C1 segment of cervical spinal cord (tissue), 14 donors: ENCODE results near the gene PLCB2.

Experiments
- DNase-seq, 14 donors: peaks; one replicate each; lab custom pipeline; 2025; lab: John Stamatoyannopoulos, UW

Gene PLCB2

GRCh38 chr15:40286061-40286532 lies 21.6 kb downstream of the PLCB2 start:
- no peak for DNase-seq

GRCh38 chr15:40285554-40286011 lies 22.2 kb downstream of the PLCB2 start:
- DNase-seq = no peak

- no peak for DNase-seq
Measured at GRCh38 chr15:40285151-40285550, 22.6 kb downstream of the PLCB2 start.

GRCh38 chr15:40283615-40284300 lies 24.0 kb downstream of the PLCB2 start:
- no peak for DNase-seq

- DNase-seq = no peak
Measured at GRCh38 chr15:40282869-40283614, 24.7 kb downstream of the PLCB2 start, which contains the start of gene ANKRD63. Gene ANKRD63 (minus strand): TSS chr15:40283064. CDS start chr15:40282586, 478 bp downstream.

GRCh38 chr15:40282147-40282868 lies 25.4 kb downstream of the PLCB2 start:
- no peak for DNase-seq

GRCh38 chr15:40281801-40282146 lies 26.0 kb downstream of the PLCB2 start:
- DNase-seq = no peak

GRCh38 chr15:40281057-40281800 lies 26.5 kb downstream of the PLCB2 start:
- DNase-seq = no peak

- no peak for DNase-seq
Measured at GRCh38 chr15:40280260-40281056, 27.3 kb downstream of the PLCB2 start.

GRCh38 chr15:40279437-40280141 lies 28.1 kb downstream of the PLCB2 start:
- DNase-seq = peak in 12 of 14 donors; percentile 15 to 72 (median 42)

- no peak for DNase-seq
Measured at GRCh38 chr15:40278026-40278425, 29.7 kb downstream of the PLCB2 start.

GRCh38 chr15:40277471-40277870 lies 30.3 kb downstream of the PLCB2 start:
- peak in 1 of 14 donors; percentile 15 for DNase-seq

GRCh38 chr15:40276927-40277326 lies 30.8 kb downstream of the PLCB2 start:
- DNase-seq = no peak

GRCh38 chr15:40275954-40276353 lies 31.8 kb downstream of the PLCB2 start:
- DNase-seq = no peak

- DNase-seq = no peak
Measured at GRCh38 chr15:40275523-40275922, 32.2 kb downstream of the PLCB2 start.

- DNase-seq = peak in 12 of 14 donors; percentile 28 to 78 (median 51)
Measured at GRCh38 chr15:40274350-40275274, 33.1 kb downstream of the PLCB2 start.

- DNase-seq = no peak
Measured at GRCh38 chr15:40273428-40273827, 34.3 kb downstream of the PLCB2 start.

- peak in 1 of 14 donors; percentile 31 for DNase-seq
Measured at GRCh38 chr15:40272485-40273056, 35.2 kb downstream of the PLCB2 start.
